Measurements from ENCODE around the gene CXCL12. TPM values are rescaled to one million over a fixed set of nuclear protein-coding genes. Genes with fewer than 3 reads are reported as not detected.

CXCL12 gene
- total RNA-seq, 2 donors from 2014 or later = 0.35 TPM; not detected in 1

DNA sequence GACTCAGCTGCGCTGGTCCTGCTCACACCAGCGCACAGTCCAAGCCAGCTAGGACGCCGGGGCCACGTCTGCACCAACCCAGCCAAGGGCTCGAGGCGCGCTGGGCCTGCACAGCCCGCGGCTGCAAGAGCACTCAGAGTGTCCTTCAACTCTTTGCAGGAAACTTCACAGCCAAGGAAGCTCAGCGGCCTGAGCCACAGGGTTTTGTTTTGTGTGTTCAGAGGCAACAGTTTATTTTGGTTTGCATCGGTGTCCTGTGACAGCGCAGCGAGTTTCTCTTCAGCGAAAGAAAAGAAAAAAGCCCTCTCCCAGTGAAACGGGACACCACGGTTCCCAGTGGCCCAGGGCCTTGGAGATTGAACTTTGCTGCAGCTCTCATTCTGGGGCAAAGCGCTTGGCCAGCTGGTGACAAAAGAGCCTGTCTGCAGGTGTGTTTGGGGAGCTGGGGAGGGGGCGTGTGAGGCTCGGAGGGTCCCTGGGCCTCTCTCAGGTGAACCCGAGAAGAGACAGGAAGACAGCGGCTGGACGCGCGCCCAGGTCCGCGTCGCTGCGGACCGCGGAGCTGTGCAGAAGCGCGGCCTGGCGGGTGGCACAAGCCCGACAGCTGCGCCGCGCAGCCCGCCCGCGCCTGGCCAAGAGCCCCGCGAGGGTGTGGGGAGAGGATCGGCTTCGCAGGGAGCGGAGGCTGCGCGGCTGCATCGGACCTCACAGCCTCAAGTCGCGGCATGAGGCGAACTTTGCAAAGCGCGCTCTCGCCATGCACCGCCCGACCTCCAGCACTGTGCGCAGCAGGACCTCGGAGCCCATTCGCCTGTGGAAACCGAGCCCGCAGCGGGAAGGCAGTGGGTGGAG is 922 bp downstream of the CXCL12 start:
- Mint-ChIP-seq H3K27me3 (peaks cover 18% of the 10 kb centered on the region), H3K9me3 (no peaks in the 10 kb centered on the region), H3K4me1 (no peaks in the 10 kb centered on the region), H3K4me3 (no peak overlapping the region), H3K27ac (no peak overlapping the region), H3K36me3 (ENCODE audit: low read depth) (no peaks in the 10 kb centered on the region)
- ATAC-seq (replicated peaks) = no peak

DNA sequence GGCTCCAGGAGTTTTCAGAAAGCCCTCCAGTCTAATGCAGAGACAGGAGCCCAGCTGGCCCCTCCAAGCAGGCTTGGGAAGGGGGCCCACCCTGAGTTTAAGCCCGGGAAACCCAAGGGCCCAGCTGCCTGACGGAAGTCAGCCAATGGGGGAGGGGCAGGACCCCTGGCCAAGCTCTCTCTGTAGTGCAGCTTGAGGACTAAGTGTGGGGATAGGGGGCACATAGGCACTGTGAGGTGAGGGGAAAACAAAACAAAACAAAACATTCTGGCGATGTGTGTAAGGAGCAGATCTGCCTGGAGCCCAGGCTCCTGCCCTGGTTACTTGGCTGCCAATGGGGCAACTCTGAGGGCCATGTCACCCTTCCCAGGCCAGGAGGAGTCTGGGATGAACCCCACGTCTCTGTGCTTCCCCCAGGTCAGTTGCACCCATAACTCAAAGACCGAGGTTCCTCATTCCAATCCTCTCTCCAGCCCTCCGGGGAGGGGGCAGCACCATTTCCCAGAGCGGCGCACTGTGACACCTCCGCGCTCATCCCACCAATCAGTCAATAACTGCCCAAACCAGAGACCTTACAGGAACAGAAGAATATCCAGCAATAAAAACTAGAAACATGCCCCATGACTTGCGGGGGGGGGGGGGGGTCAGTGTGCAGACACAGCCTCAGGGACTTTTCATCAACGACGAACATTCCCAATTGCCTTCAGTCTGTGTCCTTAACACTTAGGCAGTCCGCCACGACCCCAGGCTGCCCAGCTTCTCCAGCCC is 1.7 kb downstream of the CXCL12 start:
- H3K9me3 Mint-ChIP-seq = no peaks in the 10 kb centered on the region
- no peak overlapping the region for H3K27ac Mint-ChIP-seq
- H3K27me3 Mint-ChIP-seq = peaks cover 18% of the 10 kb centered on the region
- H3K4me3 Mint-ChIP-seq = no peak overlapping the region
- H3K36me3 Mint-ChIP-seq (ENCODE audit: low read depth) = no peaks in the 10 kb centered on the region
- no peak for ATAC-seq (replicated peaks)
- H3K4me1 Mint-ChIP-seq = no peaks in the 10 kb centered on the region

DNA sequence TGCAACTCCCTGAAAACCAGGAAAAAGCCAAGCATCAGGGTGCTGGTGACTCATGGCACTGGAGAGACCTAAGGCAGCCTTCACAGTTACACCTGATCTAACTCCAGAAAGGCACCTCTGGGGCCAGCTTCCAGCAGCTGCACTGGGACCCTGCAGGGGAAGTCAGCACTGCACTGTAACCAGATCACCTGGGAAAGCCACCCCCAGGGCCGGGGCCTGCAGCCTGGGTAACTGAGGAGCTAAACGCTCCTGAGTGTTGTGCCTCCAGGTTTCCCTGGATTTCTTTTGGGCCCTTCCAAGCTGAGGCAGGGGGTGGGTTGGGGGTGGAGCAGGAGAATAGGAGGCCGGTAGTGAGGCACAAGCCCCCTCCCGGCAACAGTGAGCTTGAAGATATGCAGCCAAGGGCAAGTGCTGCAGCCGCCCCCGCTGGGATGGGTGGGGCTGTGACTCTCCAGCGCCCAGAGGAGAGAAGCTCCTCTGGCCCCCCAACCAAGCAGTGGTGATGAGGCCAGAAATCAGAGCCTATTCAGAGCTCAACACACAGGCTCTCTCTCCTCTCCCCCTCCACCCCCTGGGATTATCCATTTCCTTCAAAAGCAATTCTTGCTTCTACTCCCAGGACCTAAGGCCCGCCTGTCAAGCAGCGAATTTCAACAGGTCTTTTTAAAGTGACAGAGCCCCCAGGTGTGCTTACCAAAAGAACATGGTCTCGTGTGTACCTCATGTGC is 2.6 kb downstream of the CXCL12 start:
- Mint-ChIP-seq H3K27me3 (peaks cover 14% of the 10 kb centered on the region), H3K4me3 (no peak overlapping the region), H3K27ac (no peak overlapping the region), H3K9me3 (no peaks in the 10 kb centered on the region), H3K36me3 (ENCODE audit: low read depth) (no peaks in the 10 kb centered on the region), H3K4me1 (no peaks in the 10 kb centered on the region)
- no peak for ATAC-seq (replicated peaks)

DNA sequence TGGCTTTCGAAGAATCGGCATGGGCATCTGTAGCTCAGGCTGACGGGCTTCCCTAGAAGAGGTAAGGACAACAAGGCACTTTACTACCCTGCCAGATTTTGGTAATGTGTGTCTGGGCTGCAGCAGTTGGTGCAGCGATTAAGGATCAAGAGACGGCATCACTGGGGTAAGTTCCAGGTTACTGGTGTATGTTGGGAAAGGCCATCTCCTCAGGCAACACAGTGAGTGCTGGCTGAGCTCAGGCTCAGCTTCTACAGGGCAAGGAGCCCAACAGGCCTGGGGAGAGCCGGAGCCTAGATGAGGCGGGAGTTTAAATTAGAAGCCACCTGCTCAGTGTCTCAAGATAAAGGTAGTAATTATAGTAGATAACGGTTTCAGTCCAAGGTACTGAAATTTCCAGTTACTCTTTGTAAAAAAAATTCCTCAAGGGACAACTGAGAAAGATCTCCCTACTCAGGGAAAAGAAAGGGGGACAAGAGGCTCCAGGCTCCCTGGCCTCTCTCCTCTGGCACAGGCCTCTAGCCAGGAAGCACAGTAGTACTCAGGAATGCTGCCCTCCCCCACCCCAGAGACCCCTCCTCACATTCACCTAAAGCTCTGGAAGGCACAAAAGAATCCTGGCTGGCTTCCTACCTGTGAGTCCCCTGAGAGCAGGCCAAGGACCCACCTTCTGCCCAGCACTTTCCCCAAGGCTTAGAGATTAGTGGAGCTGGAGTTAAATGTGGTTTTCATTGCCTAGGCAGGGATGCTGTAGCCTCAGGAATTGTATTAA is 3.9 kb downstream of the CXCL12 start:
- no peaks in the 10 kb centered on the region for H3K36me3 Mint-ChIP-seq (ENCODE audit: low read depth)
- no peak for ATAC-seq (replicated peaks)
- no peak overlapping the region for H3K27ac Mint-ChIP-seq
- peaks cover 9% of the 10 kb centered on the region for H3K27me3 Mint-ChIP-seq
- H3K4me3 Mint-ChIP-seq = no peak overlapping the region
- H3K4me1 Mint-ChIP-seq = no peaks in the 10 kb centered on the region
- H3K9me3 Mint-ChIP-seq = no peaks in the 10 kb centered on the region

DNA sequence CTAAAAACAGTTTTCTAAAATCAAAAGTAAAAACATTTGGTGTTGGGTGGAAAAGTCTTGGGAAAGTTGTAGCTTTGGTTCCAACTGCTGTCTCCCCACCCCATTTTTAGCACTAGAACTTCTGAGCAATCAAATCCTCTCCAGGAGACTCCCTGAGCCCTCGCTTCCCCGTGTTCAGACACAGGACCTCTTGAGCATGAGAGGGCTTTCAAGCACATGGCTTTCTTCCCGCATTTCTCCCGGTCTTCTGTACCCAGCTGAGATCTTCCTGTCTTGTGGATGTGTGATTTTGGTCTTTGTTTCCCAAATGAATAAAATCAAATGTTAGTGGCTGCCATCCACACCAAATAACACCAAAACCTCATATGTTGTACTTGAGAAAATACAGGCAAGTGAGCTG is 5.0 kb downstream of the CXCL12 start:
- no peaks in the 10 kb centered on the region for H3K36me3 Mint-ChIP-seq (ENCODE audit: low read depth)
- no peak for ATAC-seq (replicated peaks)
- H3K9me3 Mint-ChIP-seq = no peaks in the 10 kb centered on the region
- H3K4me1 Mint-ChIP-seq = no peaks in the 10 kb centered on the region
- no peak overlapping the region for H3K4me3 Mint-ChIP-seq
- peaks cover 6% of the 10 kb centered on the region for H3K27me3 Mint-ChIP-seq
- no peak overlapping the region for H3K27ac Mint-ChIP-seq

DNA sequence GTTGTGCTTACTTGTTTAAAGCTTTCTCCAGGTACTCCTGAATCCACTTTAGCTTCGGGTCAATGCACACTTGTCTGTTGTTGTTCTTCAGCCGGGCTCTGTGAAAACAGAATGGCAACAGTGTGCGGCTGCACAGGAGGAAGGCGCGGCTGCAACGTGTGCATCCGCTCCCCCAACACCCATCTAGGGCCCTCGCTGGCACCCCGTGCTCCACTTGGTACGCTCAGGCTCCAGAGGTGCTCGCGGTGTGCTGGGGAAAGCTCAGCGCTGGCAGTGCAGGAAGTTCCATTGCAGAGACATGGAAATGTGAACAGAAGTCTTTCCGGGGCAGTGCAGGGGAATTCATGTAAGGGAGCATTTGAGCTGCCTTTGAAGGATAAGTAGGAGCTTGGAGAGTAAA is 6.3 kb downstream of the CXCL12 start:
- H3K9me3 Mint-ChIP-seq = no peaks in the 10 kb centered on the region
- H3K4me1 Mint-ChIP-seq = no peaks in the 10 kb centered on the region
- peaks cover 6% of the 10 kb centered on the region for H3K27me3 Mint-ChIP-seq

DNA sequence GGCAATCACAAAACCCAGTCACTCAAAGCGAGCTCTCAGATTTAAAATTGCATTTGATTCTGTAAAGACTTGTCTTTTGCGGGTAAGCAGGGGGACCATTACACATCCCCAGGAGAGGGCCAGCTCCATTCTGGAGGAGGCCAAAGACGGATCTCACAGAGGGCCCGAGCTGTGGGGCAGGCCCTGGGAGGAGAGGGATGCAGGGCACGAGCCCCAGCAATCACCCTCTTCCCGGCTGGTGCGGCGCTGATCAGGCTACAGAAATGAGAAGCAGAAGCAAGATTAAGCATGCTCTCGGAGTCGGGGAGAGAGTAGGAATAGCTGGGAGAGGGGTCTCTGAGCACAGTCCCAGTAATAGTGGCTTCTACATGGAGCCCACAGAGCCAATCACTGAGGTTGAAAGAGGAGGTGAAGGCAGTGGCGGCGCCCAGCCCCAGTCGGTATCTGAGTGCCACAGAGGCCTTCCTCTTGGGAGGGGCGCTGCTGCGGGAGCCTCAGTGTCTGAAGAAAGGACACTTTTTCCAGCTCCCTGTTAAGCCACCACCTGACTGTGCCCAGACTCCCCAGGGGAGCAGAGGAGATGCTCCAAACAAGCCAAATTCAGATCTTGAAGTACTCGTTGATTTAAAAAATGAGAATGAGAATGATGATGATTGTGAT is 7.1 kb downstream of the CXCL12 start:
- Mint-ChIP-seq H3K36me3 (ENCODE audit: low read depth) (no peaks in the 10 kb centered on the region), H3K27ac (no peak overlapping the region), H3K4me1 (no peaks in the 10 kb centered on the region), H3K9me3 (no peaks in the 10 kb centered on the region), H3K4me3 (no peak overlapping the region), H3K27me3 (peaks cover 4% of the 10 kb centered on the region)
- ATAC-seq (replicated peaks) = no peak

More for the DNA sequence above, 6.3 kb downstream of the CXCL12 start:
- H3K36me3 Mint-ChIP-seq (ENCODE audit: low read depth) = no peaks in the 10 kb centered on the region
- ATAC-seq (replicated peaks) = no peak
- H3K27ac Mint-ChIP-seq = no peak overlapping the region
- H3K4me3 Mint-ChIP-seq = no peak overlapping the region

DNA sequence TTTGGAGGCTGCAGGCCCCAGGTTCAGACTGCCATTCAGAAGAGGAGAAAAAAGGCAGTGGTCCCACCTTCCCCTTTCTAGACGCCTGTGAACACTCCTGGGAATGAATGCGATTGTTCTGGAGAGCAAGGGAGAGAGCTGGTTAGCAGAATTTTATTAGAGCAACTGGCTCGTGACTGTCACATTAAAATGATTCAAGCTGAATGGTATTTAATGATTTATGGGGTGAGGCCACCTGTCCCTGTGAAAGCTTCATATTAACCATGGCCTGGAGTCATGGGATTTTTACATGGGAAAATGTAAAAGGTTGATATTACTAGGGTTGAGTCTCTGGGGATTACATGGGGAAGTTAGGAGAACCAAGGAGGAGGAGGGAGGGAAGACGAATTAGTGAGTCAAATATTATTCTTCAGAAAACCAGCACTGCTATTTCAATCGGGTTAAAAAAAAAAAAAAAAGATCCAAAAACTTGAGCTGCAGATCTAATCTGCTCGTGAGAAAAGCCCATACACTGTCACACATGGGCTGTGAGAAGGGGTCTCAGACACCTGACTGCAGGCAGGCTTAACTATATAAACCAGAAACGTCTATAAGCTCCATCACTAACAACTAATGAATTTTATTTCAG is 8.3 kb downstream of the CXCL12 start:
- H3K9me3 Mint-ChIP-seq = no peaks in the 10 kb centered on the region
- no peak overlapping the region for H3K27ac Mint-ChIP-seq
- H3K27me3 Mint-ChIP-seq = peaks cover 7% of the 10 kb centered on the region
- H3K36me3 Mint-ChIP-seq (ENCODE audit: low read depth) = no peaks in the 10 kb centered on the region
- no peaks in the 10 kb centered on the region for H3K4me1 Mint-ChIP-seq
- H3K4me3 Mint-ChIP-seq = no peak overlapping the region
- no peak for ATAC-seq (replicated peaks)

DNA sequence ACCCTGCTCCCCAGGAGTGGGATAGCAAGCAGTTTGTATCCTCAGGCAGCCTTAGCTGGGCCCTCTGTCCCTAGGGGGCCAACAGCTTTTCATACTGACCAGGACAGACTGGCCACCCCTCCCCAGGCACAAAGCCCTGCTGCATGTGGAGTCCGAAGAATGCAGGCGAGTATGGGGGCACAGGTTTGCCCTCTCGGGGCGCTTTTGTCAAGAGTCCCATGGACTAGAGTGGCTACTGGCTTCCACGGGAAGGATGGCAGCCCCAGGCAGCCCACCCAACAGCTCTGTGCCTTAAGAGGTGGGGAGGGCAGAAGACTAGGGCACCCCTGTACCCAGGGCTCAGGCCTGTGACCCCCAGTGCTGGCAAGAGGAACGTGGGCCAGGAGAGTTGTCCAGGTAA is 10.7 kb downstream of the CXCL12 start:
- H3K27ac Mint-ChIP-seq = no peak overlapping the region
- H3K4me3 Mint-ChIP-seq = no peak overlapping the region
- H3K36me3 Mint-ChIP-seq (ENCODE audit: low read depth) = no peaks in the 10 kb centered on the region
- ATAC-seq (replicated peaks) = no peak
- H3K9me3 Mint-ChIP-seq = no peaks in the 10 kb centered on the region
- H3K4me1 Mint-ChIP-seq = no peaks in the 10 kb centered on the region
- peaks cover 11% of the 10 kb centered on the region for H3K27me3 Mint-ChIP-seq

DNA sequence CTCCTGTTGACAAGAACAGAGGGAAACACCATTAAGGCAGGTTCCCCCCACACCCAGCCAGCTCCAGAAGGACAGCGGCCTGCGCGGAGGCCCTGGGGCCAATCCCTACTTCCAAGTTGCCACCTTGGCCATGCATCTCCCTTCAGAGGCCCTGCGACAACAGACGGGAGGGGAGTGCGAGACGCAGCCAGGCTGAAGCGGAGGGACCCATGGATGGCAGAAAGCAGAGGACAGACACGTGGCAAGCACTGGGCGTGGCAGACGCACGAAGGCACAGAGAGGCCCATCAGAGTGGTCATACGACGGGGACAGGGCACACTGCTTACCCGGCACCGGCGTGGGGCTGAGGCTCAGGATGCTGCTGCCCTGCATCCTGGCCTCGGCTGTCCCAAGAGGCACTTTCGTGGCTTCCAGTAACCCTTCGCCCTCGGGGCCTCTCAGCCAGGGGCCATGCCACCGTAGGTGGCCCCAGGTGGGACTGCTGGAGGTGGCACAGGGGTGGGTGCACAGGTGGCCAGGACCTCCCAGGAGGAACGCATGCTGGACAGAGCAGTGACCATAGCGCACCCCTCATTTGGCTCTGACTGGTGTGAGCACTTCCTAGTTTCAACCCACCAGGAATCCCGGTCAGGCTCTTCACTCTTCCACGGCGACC is 11.4 kb downstream of the CXCL12 start:
- no peak overlapping the region for H3K4me3 Mint-ChIP-seq
- no peaks in the 10 kb centered on the region for H3K9me3 Mint-ChIP-seq
- H3K4me1 Mint-ChIP-seq = no peaks in the 10 kb centered on the region
- H3K36me3 Mint-ChIP-seq (ENCODE audit: low read depth) = no peaks in the 10 kb centered on the region
- ATAC-seq (replicated peaks) = no peak
- H3K27me3 Mint-ChIP-seq = peaks cover 15% of the 10 kb centered on the region
- H3K27ac Mint-ChIP-seq = no peak overlapping the region

DNA sequence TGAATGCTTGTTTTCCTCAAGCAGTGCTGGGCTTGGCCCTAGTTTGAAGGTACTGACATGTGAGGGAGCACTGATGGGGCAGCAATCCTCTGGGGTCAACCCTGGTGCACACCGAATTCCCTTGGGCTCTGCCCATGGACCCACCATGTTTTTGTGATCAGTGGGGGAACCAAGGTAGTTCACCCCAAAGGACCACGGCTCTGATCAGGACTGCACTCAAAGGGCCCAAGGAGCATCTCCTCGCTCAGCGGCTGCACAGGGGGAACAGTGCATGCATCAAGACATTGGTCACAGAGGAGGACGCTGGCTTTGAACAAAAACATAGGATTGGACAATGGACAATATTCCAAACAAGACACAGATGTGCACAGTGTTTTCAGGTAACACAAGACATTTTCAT is 12.7 kb downstream of the CXCL12 start:
- Mint-ChIP-seq H3K9me3 (no peaks in the 10 kb centered on the region), H3K27me3 (peaks cover 16% of the 10 kb centered on the region), H3K36me3 (ENCODE audit: low read depth) (no peaks in the 10 kb centered on the region), H3K4me3 (no peak overlapping the region), H3K27ac (no peak overlapping the region), H3K4me1 (no peaks in the 10 kb centered on the region)
- no peak for ATAC-seq (replicated peaks)

DNA sequence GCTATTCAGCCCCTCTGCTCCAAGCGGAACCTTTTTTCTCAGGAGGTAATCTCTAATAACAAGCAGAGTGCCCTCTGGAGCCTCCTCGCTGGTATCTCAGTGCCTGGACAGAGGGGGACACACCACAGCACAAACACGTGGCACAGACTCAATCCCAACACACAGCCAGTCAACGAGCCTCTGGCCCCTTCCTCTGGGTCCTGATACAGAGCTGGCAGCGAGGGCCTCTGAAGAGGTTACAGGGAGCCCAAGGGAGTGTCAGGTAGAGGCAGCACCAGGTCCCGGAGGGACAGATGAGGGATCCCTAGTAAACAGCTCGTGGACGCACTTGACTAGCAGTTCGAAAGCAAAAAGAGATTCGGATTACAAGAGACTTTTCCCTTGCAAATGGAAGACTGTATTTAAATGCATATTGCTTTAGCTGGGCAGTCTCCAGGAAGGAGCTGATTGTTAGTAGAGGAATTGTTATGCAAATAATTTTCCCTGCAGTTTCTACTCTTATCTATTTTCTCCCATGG is 14.1 kb downstream of the CXCL12 start:
- Mint-ChIP-seq H3K36me3 (ENCODE audit: low read depth) (no peaks in the 10 kb centered on the region), H3K27me3 (peaks cover 16% of the 10 kb centered on the region), H3K9me3 (no peaks in the 10 kb centered on the region), H3K4me3 (no peak overlapping the region), H3K27ac (no peak overlapping the region), H3K4me1 (no peaks in the 10 kb centered on the region)
- ATAC-seq (replicated peaks) = no peak

DNA sequence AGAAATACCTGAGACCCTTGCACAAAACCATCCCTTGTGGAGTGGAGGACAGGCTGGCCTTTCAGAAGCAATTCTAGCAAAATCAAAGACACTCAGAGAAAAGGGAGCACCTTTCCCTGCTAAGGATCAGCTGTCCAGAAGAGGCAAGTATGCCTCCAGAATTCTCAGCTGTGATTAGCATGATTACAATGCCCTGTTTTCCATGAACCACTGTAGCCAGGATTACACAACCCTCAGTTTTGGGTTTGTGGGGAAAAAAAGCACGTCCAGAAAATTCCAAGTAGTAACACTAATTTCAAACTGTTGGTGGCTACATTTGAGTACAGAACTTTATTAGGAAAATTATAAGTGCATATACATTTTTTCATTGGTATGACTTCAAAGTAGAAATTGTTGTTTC is 15.0 kb downstream of the CXCL12 start:
- H3K4me1 Mint-ChIP-seq = no peaks in the 10 kb centered on the region
- H3K4me3 Mint-ChIP-seq = no peak overlapping the region
- no peaks in the 10 kb centered on the region for H3K9me3 Mint-ChIP-seq
- peaks cover 16% of the 10 kb centered on the region for H3K27me3 Mint-ChIP-seq
- ATAC-seq (replicated peaks) = no peak
- H3K27ac Mint-ChIP-seq = no peak overlapping the region
- H3K36me3 Mint-ChIP-seq (ENCODE audit: low read depth) = no peaks in the 10 kb centered on the region

All from activated T-helper 17 cell treated with anti-CD3 and anti-CD28 coated beads, Interleukin-2, amount 50 U/mL, for 72 hours (primary cell).